ENCODE measurements around the gene MAPT. TPM values are rescaled to one million over a fixed set of nuclear protein-coding genes. Genes with fewer than 3 reads are reported as not detected.

MAPT gene
- total and polyA plus RNA-seq, 2 of the 13 experiments (the other 11 are each of a cell fraction or from before 2014, with no cell fraction given), result 2.1 to 2.8 TPM

DNA sequence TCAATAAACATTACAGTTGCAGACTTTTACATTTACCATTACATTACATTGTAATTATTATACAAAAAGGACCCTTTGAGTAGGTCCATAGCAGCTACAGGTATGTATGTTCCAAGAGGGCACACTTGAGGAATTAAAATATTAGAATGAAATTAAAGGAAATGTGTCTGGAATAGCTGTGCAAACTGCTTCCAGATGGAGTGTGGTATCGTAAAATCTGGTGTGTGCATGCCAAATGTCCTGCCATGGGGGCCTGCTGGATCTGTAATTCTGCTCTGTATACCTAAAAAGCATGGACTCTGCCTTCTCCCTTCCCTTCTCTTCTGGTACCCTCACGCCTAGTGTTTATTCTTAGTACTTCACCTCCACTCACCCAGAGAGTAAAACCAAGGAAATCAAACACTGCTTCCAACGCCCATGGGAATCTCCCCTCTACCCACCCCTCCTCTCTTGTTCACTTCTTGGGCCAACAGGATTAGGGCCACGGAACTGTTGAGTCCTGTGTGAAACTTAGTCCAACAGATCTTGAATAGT is 143.4 kb downstream of the MAPT start:
- ATAC-seq, result no peak
- H3K4me3 ChIP-seq (replicated peaks in 1 of 3; ENCODE audit: insufficient read depth in 1 of 3, low read depth in 2 of 3, low read length in 3 of 3), result no peak overlapping the region
- H3K4me2 ChIP-seq (ENCODE audit: low read depth, low read length), result no peak overlapping the region
- intact Hi-C loops (cut with micrococcal nuclease; ENCODE audit: unreplicated experiment), result no loop called here
- no peaks in the 10 kb centered on the region for H3K79me2 ChIP-seq (ENCODE audit: insufficient read depth, low read length)
- CTCF ChIA-PET (ENCODE audit: low intra/inter-chr PET ratio, low total read pairs), result no interaction called here
- H3K36me3 ChIP-seq (replicated peaks in 1 of 2; ENCODE audit: control insufficient read depth in 1 of 2, insufficient read depth in 2 of 2, low read length in 2 of 2), result peaks cover 56 to 95% of the 10 kb centered on the region in 2 experiments
- no peaks in the 10 kb centered on the region for H3K9me3 ChIP-seq (ENCODE audit: low read length)
- no peak overlapping the region for H2AFZ ChIP-seq (ENCODE audit: low read length)
- in situ Hi-C loops (cut with HindIII; ENCODE audit: extremely low pct_ligation_motif_present, low pct_unique_long_range_greater_than_20kb), result no loop called here
- peaks cover 4% of the 10 kb centered on the region; the same call in 1 of the 2 replicates for H3K4me1 ChIP-seq (ENCODE audit: insufficient read depth, low read length)
- 97% methylated on average over 4 of the region's 4 CpGs for WGBS (ENCODE audit: low lambda C conversion rate)
- no peaks in the 10 kb centered on the region for H4K20me1 ChIP-seq (ENCODE audit: insufficient read depth, low read length)
- no peaks in the 10 kb centered on the region for H3K27me3 ChIP-seq (ENCODE audit: control insufficient read depth in 1 of 2, insufficient read depth in 2 of 2, low read length in 2 of 2)
- POLR2A ChIA-PET, result no interaction called here
- no peak for FAIRE-seq
- H3K27ac ChIP-seq (ENCODE audit: extremely low read length, insufficient read depth, low read length), result no peak overlapping the region
- no peak overlapping the region for H3K9ac ChIP-seq (ENCODE audit: insufficient read depth, low read depth, low read length)
- DNase-seq (ENCODE audit: low spot score), result no peak
- BruUV-seq (replicated peaks), result no TSS peak
- no peak for TF ChIP-seq RNF2 (conservative IDR thresholded peaks at IDR 0.05; ENCODE audit: low read depth)
- TF ChIP-seq ZNF850 (CRISPR knock-in tag; conservative IDR thresholded peaks at IDR 0.05), result no peak
- TF ChIP-seq NR2F6 (IDR thresholded peaks at IDR 0.05), result no peak
- no peak for TF ChIP-seq NR2F6 (CRISPR knock-in tag; IDR thresholded peaks at IDR 0.05)
- TF ChIP-seq ZBTB49 (CRISPR knock-in tag; IDR thresholded peaks at IDR 0.05; ENCODE audit: borderline replicate concordance), result no peak
- TF ChIP-seq ZNF326 (CRISPR knock-in tag; IDR thresholded peaks at IDR 0.05; ENCODE audit: borderline replicate concordance), result no peak
- no peak for TF ChIP-seq ZNF746 (CRISPR knock-in tag; IDR thresholded peaks at IDR 0.05)
- no peak for TF ChIP-seq STAT5B (CRISPR knock-in tag; IDR thresholded peaks at IDR 0.05)
- TF ChIP-seq, protein P1, sequence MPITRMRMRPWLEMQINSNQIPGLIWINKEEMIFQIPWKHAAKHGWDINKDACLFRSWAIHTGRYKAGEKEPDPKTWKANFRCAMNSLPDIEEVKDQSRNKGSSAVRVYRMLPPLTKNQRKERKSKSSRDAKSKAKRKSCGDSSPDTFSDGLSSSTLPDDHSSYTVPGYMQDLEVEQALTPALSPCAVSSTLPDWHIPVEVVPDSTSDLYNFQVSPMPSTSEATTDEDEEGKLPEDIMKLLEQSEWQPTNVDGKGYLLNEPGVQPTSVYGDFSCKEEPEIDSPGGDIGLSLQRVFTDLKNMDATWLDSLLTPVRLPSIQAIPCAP (CRISPR knock-in tag; IDR thresholded peaks at IDR 0.05; ENCODE audit: low read depth), result no peak
- no peak for TF ChIP-seq ZNF460 (CRISPR knock-in tag; IDR thresholded peaks at IDR 0.05; ENCODE audit: borderline replicate concordance)
- no peak for TF ChIP-seq TP53 (CRISPR knock-in tag; conservative IDR thresholded peaks at IDR 0.05)
- no peak for TF ChIP-seq IRX3 (CRISPR knock-in tag; IDR thresholded peaks at IDR 0.05; ENCODE audit: borderline replicate concordance, low read depth)
- TF ChIP-seq, protein P2, sequence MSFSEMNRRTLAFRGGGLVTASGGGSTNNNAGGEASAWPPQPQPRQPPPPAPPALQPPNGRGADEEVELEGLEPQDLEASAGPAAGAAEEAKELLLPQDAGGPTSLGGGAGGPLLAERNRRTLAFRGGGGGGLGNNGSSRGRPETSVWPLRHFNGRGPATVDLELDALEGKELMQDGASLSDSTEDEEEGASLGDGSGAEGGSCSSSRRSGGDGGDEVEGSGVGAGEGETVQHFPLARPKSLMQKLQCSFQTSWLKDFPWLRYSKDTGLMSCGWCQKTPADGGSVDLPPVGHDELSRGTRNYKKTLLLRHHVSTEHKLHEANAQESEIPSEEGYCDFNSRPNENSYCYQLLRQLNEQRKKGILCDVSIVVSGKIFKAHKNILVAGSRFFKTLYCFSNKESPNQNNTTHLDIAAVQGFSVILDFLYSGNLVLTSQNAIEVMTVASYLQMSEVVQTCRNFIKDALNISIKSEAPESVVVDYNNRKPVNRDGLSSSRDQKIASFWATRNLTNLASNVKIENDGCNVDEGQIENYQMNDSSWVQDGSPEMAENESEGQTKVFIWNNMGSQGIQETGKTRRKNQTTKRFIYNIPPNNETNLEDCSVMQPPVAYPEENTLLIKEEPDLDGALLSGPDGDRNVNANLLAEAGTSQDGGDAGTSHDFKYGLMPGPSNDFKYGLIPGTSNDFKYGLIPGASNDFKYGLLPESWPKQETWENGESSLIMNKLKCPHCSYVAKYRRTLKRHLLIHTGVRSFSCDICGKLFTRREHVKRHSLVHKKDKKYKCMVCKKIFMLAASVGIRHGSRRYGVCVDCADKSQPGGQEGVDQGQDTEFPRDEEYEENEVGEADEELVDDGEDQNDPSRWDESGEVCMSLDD (CRISPR knock-in tag; IDR thresholded peaks at IDR 0.05; ENCODE audit: borderline replicate concordance), result no peak
- TF ChIP-seq NFAT5 (CRISPR knock-in tag; IDR thresholded peaks at IDR 0.05), result no peak
- no peak for TF ChIP-seq GATAD2A (CRISPR knock-in tag; IDR thresholded peaks at IDR 0.05)

Data from HepG2 (cell line).